Endothelial cell of umbilical vein (primary cell): ENCODE results near the gene MAFB. TPM values are rescaled to one million over a fixed set of nuclear protein-coding genes. Genes with fewer than 3 reads are reported as not detected.

Experiments used
- BruUV-seq: library from RNA; stranded (reverse); fragments of 400-500 nt; replicated peaks from 2 replicates; lab custom pipeline; 2021; lab: Mats Ljungman, UMichigan
- CTCF ChIA-PET: fragments of 300-600, 350-600 bp; sonication (Branson Sonifier 250); formaldehyde crosslinking; loops from one replicate; lab custom pipeline; 2021; ENCODE audit warnings: antibody characterized with exemption, inconsistent platforms; lab: Charles Lee
- POLR2A ChIA-PET: fragments of 300-600, 350-600 bp; sonication (Branson Sonifier 250); formaldehyde crosslinking; loops from one replicate; lab custom pipeline; 2021; ENCODE audit warnings: antibody characterized with exemption, inconsistent platforms; lab: Charles Lee
- DNase-seq: peaks from one replicate; pipeline ENCODE4 v3.0.0-alpha.2; 2011; ENCODE audit warnings: low read depth, low spot score
- FAIRE-seq: peaks from 2 replicates; lab custom pipeline; 2011; peaks lifted over from hg19 to GRCh38; lab: Jason Lieb, UNC
- H2AFZ ChIP-seq: 2 replicates; pipeline ENCODE4 v1.6.0; 2012; ENCODE audit warnings: low read depth, low read length, control low read depth, inconsistent platforms
- H3K27ac ChIP-seq: 2 replicates; pipeline ENCODE4 v1.5.1; 2011; ENCODE audit warnings: low read depth, mild to moderate bottlenecking, control low read depth, low read length, moderate library complexity; ENCODE audit not compliant: insufficient read depth
- H3K27me3 ChIP-seq, 2 experiments: 2 replicates each; pipeline versions ENCODE4 v1.6.0 to v1.6.1; 2011; ENCODE audit warnings: low read length in 2 of 2, mixed read lengths in 1 of 2; ENCODE audit not compliant: control insufficient read depth in 2 of 2, insufficient read depth in 2 of 2
- H3K36me3 ChIP-seq, 2 experiments: 2 replicates in 1 of 2; 3 replicates in 1 of 2; pipeline ENCODE4 v1.5.1; 2011; ENCODE audit warnings: low read length in 2 of 2, mild to moderate bottlenecking in 1 of 2, moderate library complexity in 1 of 2; ENCODE audit not compliant: control insufficient read depth in 2 of 2, insufficient read depth in 2 of 2; ENCODE audit errors: extremely low read depth in 1 of 2
- H3K4me1 ChIP-seq: 3 replicates; pipeline ENCODE4 v1.5.1; 2011; ENCODE audit warnings: mild to moderate bottlenecking, low read length; ENCODE audit not compliant: control insufficient read depth, insufficient read depth; ENCODE audit errors: extremely low read depth
- H3K4me2 ChIP-seq: 2 replicates; pipeline ENCODE4 v1.6.1; 2011; ENCODE audit warnings: low read length, control low read depth, mixed read lengths; ENCODE audit not compliant: insufficient read depth
- H3K4me3 ChIP-seq, 3 experiments: fragments of 200-600 bp in 1 of 3; sonication (generic), shearing (Covaris generic) in 1 of 3; replicated peaks in 1 of 3; 2 replicates each; pipeline ENCODE4 v1.5.1; 2011 to 2016; ENCODE audit warnings: control low read depth in 3 of 3, low read length in 3 of 3, mild to moderate bottlenecking in 2 of 3, inconsistent platforms in 1 of 3, low read depth in 1 of 3, moderate library complexity in 1 of 3; ENCODE audit not compliant: insufficient read depth in 1 of 3
- H3K79me2 ChIP-seq: 2 replicates; pipeline ENCODE4 v1.6.0; 2012; ENCODE audit warnings: low read length, inconsistent platforms; ENCODE audit not compliant: control insufficient read depth, insufficient read depth
- H3K9ac ChIP-seq: replicated peaks from 2 replicates; pipeline ENCODE3; 2011; ENCODE audit warnings: low read length, control low read depth; ENCODE audit not compliant: insufficient read depth; ENCODE audit errors: extremely low read depth
- H3K9me1 ChIP-seq: replicated peaks from 3 replicates; pipeline ENCODE4 v1.6.0; 2011; ENCODE audit warnings: mild to moderate bottlenecking, low read length; ENCODE audit not compliant: control insufficient read depth, insufficient read depth; ENCODE audit errors: extremely low read depth
- H3K9me3 ChIP-seq: replicated peaks from 2 replicates; pipeline ENCODE4 v1.5.1; 2012; ENCODE audit warnings: low read length, inconsistent platforms; ENCODE audit not compliant: control insufficient read depth, insufficient read depth
- H4K20me1 ChIP-seq: replicated peaks from 2 replicates; pipeline ENCODE3; 2011; ENCODE audit warnings: mild to moderate bottlenecking, low read length; ENCODE audit not compliant: control insufficient read depth, insufficient read depth; ENCODE audit errors: extremely low read depth
- CTCF ChIP-seq, 2 donors: IDR thresholded peaks; 1 replicate in 1 of 2; 2 replicates in 1 of 2; pipeline ENCODE4 v1.5.1; 2011; ENCODE audit warnings: low read length in 2 of 2, mild to moderate bottlenecking in 2 of 2, moderate library complexity in 2 of 2, control low read depth in 1 of 2, inconsistent platforms in 1 of 2, low read depth in 1 of 2; ENCODE audit not compliant: insufficient read depth in 1 of 2; ENCODE audit errors: extremely low read depth in 1 of 2
- EZH2 ChIP-seq: IDR thresholded peaks from 2 replicates; pipeline ENCODE4 v1.6.1; 2012; ENCODE audit warnings: borderline replicate concordance, low read depth, mild to moderate bottlenecking, moderate library complexity, low read length, inconsistent platforms; ENCODE audit not compliant: severe bottlenecking
- FOS ChIP-seq: IDR thresholded peaks from 2 replicates; pipeline ENCODE4 v1.6.1; 2011; ENCODE audit warnings: mild to moderate bottlenecking, low read length, moderate library complexity, borderline replicate concordance; ENCODE audit not compliant: insufficient read depth
- GATA2 ChIP-seq: IDR thresholded peaks from 2 replicates; pipeline ENCODE4 v1.7.0; 2011; ENCODE audit warnings: low read depth, mild to moderate bottlenecking, moderate library complexity, mixed read lengths, low read length; ENCODE audit not compliant: insufficient read length, insufficient read depth
- JUN ChIP-seq: IDR thresholded peaks from 2 replicates; pipeline ENCODE4 v1.6.1; 2011; ENCODE audit warnings: borderline replicate concordance, low read depth; ENCODE audit not compliant: insufficient read length, insufficient read depth
- MYC ChIP-seq: IDR thresholded peaks from one replicate; pipeline ENCODE4 v1.6.1; 2011; ENCODE audit warnings: mild to moderate bottlenecking, low read depth, low read length
- POLR2A ChIP-seq: IDR thresholded peaks from 2 replicates; pipeline ENCODE4 v1.6.1; 2012; ENCODE audit warnings: low read depth, mild to moderate bottlenecking, control low read depth, low read length
- POLR2AphosphoS5 ChIP-seq: IDR thresholded peaks from 2 replicates; pipeline ENCODE4 v1.6.1; 2012; ENCODE audit warnings: low read depth, mild to moderate bottlenecking, control low read depth, low read length, moderate library complexity; ENCODE audit not compliant: insufficient read depth
- dilution Hi-C: fragments of 300-500 bp; cut with MboI; formaldehyde crosslinking; loops from one replicate; pipeline ENCODE4 v1.15.0; 2019; ENCODE audit warnings: low sequenced_read_pairs; ENCODE audit not compliant: extremely low pct_ligation_motif_present
- intact Hi-C: fragments of 100-400 bp; cut with micrococcal nuclease; formaldehyde crosslinking; loops from one replicate; pipeline ENCODE4 v1.10.0; 2022
- polyA plus RNA-seq, 4 experiments: library from polyadenylated mRNA; depleted of rRNA in 3 of 4; stranded (reverse) in 3 of 4; unstranded in 1 of 4; fragments of >200 nt; gene quantifications; 2 replicates each; pipeline versions ENCODE4 v1.2.1 to v1.2.3, GENCODE V29; 2011 to 2012; ENCODE audit warnings: missing spikeins in 1 of 4
- total RNA-seq: library from RNA; stranded (reverse); gene quantifications from 2 replicates; pipeline ENCODE4 v1.2.3, GENCODE V29; 2021
- TF ChIP-seq, protein P1 (sequence below): IDR thresholded peaks from 2 replicates; pipeline ENCODE4 v1.6.1; 2011; ENCODE audit not compliant: insufficient read depth, insufficient read length

MAFB gene
- total and polyA plus RNA-seq, 2 donors (not counting 3 experiments of a cell fraction or from before 2014, with no cell fraction given), result 1.8 to 3.4 TPM

DNA sequence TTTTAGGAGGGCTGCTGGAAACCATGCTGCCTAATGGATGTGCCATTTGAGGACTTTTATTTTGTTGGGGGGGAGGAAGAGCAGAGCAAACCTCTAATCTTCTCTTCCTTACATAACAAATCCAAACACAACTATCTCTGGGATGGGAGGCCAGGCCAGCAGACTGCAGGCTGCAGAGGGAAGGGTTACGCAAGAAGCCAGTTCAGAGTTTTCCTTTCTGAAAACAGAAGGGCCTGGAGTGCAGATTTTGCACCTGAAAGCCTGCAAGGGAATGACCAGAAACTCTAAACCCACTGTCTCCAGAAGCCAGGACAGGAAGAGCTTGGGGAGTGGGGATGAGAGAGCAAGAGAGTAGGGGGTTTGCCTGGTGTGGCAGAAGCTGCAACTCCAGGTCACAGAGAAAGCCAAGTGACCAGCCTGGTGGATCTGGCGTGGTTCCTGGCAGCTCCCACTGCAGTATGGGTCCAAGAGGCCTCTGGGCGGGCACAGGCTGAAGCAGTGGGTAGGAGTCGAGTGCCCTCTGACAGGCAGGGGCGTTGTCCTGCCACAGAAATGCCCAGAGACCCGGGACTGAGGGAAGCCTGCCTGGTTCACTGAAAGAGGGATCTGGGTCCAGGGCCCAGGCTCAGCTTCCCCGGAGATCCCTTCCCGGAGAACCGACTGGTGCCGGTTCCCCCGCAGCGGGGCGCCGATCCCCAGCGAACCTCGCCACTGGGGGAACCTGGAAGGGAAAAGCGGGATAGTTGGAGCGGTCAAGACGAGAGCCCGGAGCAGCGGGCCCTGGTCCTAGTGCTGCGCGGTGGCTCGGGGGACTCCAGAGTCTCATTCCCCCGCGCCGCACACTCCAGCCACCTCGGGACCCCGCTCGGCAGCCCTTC lies 6.7 kb downstream of the MAFB start:
- intact Hi-C loops, result loop anchor here (10.0 kb wide), 1 partner anchor 1108 kb away; no protein-coding TSS in a partner anchor
- DNase-seq (no peak), FAIRE-seq (no peak)
- no peak for TF ChIP-seq POLR2AphosphoS5
- CTCF ChIA-PET, result no interaction called here
- H3K9me1 ChIP-seq, result no peaks in the 10 kb centered on the region
- no peak overlapping the region for H2AFZ ChIP-seq
- H3K4me3 ChIP-seq, result no peak overlapping the region
- peaks cover 4 to 21% of the 10 kb centered on the region in 2 experiments for H3K27me3 ChIP-seq
- no TSS peak for BruUV-seq
- POLR2A ChIA-PET, result no interaction called here
- no peak overlapping the region for H3K4me2 ChIP-seq
- H3K9me3 ChIP-seq, result no peaks in the 10 kb centered on the region
- dilution Hi-C loops, result no loop called here
- H3K79me2 ChIP-seq, result no peaks in the 10 kb centered on the region
- H3K36me3 ChIP-seq, result no peaks in the 10 kb centered on the region
- no peak overlapping the region for H3K9ac ChIP-seq
- H3K4me1 ChIP-seq, result peaks cover 5% of the 10 kb centered on the region
- no peak overlapping the region for H3K27ac ChIP-seq
- H4K20me1 ChIP-seq, result no peaks in the 10 kb centered on the region

GRCh38 chr20:40681684-40682083 lies 7.4 kb downstream of the MAFB start:
- H3K9ac ChIP-seq, result no peak overlapping the region
- H3K36me3 ChIP-seq, result no peaks in the 10 kb centered on the region
- no peaks in the 10 kb centered on the region for H3K79me2 ChIP-seq
- H3K27me3 ChIP-seq, result peaks cover 6 to 14% of the 10 kb centered on the region in 2 experiments
- H2AFZ ChIP-seq, result no peak overlapping the region
- TF ChIP-seq EZH2 (no peak), POLR2AphosphoS5 (no peak), GATA2 (no peak), POLR2A (no peak), FOS (no peak), JUN (no peak), CTCF (IDR thresholded peaks at IDR 0.05; ENCODE audit: extremely low read depth in 1 of 2, insufficient read depth in 1 of 2, low read depth in 1 of 2, low read length in 2 of 2) (no peak), MYC (no peak)
- TF ChIP-seq, protein P1, sequence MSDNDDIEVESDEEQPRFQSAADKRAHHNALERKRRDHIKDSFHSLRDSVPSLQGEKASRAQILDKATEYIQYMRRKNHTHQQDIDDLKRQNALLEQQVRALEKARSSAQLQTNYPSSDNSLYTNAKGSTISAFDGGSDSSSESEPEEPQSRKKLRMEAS, result no peak
- H3K9me3 ChIP-seq, result no peaks in the 10 kb centered on the region
- ChIA-PET POLR2A (no interaction called here), CTCF (interaction anchor here (1.6 kb wide), 1 partner anchor 8 kb away, joined by 7 read pairs; the partner anchor contains the start of gene MAFB)
- no peak overlapping the region for H3K4me2 ChIP-seq
- peaks cover 5% of the 10 kb centered on the region for H3K4me1 ChIP-seq
- dilution Hi-C loops (no loop called here), intact Hi-C loops (loop anchor here (10.0 kb wide), 1 partner anchor 1107 kb away; no protein-coding TSS in a partner anchor)
- no peaks in the 10 kb centered on the region for H3K9me1 ChIP-seq
- BruUV-seq, result no TSS peak
- H3K4me3 ChIP-seq, result no peak overlapping the region
- H4K20me1 ChIP-seq, result no peaks in the 10 kb centered on the region
- DNase-seq, result no peak
- no peak for FAIRE-seq
- no peak overlapping the region for H3K27ac ChIP-seq
